ENCODE results near the gene THEMIS2. TPM values are rescaled to one million over a fixed set of nuclear protein-coding genes. Genes with fewer than 3 reads are reported as not detected.

Gene THEMIS2
- total and polyA plus RNA-seq, 2 of the 8 experiments (the other 6 are each of a cell fraction or from before 2014, with no cell fraction given): 12.4 to 28.0 TPM

DNA sequence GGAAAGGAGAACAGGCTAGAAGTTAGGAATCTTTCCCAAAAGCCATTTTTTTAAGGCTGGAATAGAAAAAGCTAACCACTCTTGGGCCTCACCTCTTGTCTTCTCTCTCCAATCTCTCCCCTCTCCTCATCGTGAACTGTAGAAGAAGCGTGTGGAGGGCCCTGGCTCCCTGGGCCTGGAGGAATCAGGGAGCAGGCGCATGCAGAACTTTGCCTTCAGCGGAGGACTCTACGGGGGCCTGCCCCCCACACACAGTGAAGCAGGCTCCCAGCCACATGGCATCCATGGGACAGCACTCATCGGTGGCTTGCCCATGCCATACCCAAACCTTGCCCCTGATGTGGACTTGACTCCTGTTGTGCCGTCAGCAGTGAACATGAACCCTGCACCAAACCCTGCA, 22.4 kb upstream of the THEMIS2 start (continued):
- TF ChIP-seq, protein P1, sequence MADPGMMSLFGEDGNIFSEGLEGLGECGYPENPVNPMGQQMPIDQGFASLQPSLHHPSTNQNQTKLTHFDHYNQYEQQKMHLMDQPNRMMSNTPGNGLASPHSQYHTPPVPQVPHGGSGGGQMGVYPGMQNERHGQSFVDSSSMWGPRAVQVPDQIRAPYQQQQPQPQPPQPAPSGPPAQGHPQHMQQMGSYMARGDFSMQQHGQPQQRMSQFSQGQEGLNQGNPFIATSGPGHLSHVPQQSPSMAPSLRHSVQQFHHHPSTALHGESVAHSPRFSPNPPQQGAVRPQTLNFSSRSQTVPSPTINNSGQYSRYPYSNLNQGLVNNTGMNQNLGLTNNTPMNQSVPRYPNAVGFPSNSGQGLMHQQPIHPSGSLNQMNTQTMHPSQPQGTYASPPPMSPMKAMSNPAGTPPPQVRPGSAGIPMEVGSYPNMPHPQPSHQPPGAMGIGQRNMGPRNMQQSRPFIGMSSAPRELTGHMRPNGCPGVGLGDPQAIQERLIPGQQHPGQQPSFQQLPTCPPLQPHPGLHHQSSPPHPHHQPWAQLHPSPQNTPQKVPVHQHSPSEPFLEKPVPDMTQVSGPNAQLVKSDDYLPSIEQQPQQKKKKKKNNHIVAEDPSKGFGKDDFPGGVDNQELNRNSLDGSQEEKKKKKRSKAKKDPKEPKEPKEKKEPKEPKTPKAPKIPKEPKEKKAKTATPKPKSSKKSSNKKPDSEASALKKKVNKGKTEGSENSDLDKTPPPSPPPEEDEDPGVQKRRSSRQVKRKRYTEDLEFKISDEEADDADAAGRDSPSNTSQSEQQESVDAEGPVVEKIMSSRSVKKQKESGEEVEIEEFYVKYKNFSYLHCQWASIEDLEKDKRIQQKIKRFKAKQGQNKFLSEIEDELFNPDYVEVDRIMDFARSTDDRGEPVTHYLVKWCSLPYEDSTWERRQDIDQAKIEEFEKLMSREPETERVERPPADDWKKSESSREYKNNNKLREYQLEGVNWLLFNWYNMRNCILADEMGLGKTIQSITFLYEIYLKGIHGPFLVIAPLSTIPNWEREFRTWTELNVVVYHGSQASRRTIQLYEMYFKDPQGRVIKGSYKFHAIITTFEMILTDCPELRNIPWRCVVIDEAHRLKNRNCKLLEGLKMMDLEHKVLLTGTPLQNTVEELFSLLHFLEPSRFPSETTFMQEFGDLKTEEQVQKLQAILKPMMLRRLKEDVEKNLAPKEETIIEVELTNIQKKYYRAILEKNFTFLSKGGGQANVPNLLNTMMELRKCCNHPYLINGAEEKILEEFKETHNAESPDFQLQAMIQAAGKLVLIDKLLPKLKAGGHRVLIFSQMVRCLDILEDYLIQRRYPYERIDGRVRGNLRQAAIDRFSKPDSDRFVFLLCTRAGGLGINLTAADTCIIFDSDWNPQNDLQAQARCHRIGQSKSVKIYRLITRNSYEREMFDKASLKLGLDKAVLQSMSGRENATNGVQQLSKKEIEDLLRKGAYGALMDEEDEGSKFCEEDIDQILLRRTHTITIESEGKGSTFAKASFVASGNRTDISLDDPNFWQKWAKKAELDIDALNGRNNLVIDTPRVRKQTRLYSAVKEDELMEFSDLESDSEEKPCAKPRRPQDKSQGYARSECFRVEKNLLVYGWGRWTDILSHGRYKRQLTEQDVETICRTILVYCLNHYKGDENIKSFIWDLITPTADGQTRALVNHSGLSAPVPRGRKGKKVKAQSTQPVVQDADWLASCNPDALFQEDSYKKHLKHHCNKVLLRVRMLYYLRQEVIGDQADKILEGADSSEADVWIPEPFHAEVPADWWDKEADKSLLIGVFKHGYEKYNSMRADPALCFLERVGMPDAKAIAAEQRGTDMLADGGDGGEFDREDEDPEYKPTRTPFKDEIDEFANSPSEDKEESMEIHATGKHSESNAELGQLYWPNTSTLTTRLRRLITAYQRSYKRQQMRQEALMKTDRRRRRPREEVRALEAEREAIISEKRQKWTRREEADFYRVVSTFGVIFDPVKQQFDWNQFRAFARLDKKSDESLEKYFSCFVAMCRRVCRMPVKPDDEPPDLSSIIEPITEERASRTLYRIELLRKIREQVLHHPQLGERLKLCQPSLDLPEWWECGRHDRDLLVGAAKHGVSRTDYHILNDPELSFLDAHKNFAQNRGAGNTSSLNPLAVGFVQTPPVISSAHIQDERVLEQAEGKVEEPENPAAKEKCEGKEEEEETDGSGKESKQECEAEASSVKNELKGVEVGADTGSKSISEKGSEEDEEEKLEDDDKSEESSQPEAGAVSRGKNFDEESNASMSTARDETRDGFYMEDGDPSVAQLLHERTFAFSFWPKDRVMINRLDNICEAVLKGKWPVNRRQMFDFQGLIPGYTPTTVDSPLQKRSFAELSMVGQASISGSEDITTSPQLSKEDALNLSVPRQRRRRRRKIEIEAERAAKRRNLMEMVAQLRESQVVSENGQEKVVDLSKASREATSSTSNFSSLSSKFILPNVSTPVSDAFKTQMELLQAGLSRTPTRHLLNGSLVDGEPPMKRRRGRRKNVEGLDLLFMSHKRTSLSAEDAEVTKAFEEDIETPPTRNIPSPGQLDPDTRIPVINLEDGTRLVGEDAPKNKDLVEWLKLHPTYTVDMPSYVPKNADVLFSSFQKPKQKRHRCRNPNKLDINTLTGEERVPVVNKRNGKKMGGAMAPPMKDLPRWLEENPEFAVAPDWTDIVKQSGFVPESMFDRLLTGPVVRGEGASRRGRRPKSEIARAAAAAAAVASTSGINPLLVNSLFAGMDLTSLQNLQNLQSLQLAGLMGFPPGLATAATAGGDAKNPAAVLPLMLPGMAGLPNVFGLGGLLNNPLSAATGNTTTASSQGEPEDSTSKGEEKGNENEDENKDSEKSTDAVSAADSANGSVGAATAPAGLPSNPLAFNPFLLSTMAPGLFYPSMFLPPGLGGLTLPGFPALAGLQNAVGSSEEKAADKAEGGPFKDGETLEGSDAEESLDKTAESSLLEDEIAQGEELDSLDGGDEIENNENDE (IDR thresholded peaks at IDR 0.05; ENCODE audit: insufficient replicate concordance, low read length): no peak
- TF ChIP-seq YY1 (IDR thresholded peaks at IDR 0.05; ENCODE audit: low read depth, low read length): no peak
